ENCODE measurements around the gene GMFB.

The GMFB gene

DNA sequence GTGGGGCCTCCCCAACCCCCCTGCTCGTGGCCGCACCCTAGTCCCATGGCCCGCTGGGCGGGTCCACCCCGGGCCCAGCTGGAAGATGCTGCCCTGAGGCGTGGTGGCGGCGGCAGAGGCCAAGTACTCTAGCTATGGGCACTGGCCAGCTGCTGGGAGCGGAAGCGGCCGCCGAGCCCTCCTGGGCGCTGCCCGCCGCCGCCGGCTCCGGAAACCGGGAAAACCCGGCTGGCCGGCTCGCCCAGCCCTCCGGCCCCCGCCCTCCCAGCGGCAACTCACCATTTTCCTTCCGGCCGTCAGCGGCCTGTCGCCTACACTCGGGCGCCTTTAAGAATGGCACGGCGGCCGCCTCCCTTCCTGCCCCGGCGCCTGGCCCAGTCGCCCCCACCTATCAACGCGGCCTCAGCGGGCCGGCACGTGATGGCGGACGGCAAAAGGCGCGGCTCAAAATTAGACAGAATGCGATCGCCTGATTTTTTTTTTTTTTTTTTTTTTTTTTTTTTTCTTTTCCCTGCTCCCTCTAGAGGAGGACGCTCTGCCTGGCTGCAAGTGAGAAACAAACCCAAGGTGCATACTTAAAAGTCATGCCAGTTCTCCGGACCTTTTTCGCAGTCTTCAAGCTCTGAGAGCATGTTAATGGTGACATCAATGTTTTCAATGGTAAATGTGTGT, at the start of gene GMFB:
GMFB (minus strand) TSS at position 335 of the 672 bp plus-strand sequence; CDS start at position 282, 53 bp downstream.
- Histone ChIP-seq H3K36me3 (ENCODE audit: control insufficient read depth in 1 of 2, insufficient read depth in 2 of 2, low read length in 2 of 2) (peaks cover 0 to 8% of the 10 kb centered on the region in 2 donors), H3K9me3 (ENCODE audit: control insufficient read depth in 1 of 2, low read length in 2 of 2) (no peaks in the 10 kb centered on the region), H3K4me3 (ENCODE audit: low read depth in 1 of 2, low read length in 2 of 2) (peak within 1 kb of the TSS; percentile 92 to 93), H3K27me3 (ENCODE audit: low read depth, low read length) (no peaks in the 10 kb centered on the region), H3K4me1 (ENCODE audit: control insufficient read depth in 1 of 2, insufficient read depth in 2 of 2, low read length in 2 of 2) (peaks cover 0 to 30% of the 10 kb centered on the region in 2 donors), H3K27ac (ENCODE audit: low read length) (peak within 1 kb of the TSS; percentile 98)

DNA sequence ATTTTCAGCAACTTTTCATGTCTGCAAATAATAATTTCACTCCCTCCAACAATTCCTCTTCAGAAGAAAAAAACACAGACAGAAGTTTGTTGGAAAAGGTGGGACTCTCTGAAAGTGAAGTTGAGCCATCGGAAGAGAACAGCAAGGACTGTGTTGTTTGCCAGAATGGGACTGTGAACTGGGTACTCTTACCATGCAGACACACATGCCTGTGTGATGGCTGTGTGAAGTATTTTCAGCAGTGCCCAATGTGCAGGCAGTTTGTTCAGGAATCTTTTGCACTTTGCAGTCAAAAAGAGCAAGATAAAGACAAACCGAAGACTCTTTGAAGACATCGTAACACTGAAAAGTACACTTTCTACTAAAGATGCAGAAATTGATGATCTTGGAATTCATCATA, 49.3 kb upstream of the GMFB start:
- no peak overlapping the region for H3K4me3 ChIP-seq (ENCODE audit: low read depth in 1 of 2, low read length in 2 of 2)

DNA sequence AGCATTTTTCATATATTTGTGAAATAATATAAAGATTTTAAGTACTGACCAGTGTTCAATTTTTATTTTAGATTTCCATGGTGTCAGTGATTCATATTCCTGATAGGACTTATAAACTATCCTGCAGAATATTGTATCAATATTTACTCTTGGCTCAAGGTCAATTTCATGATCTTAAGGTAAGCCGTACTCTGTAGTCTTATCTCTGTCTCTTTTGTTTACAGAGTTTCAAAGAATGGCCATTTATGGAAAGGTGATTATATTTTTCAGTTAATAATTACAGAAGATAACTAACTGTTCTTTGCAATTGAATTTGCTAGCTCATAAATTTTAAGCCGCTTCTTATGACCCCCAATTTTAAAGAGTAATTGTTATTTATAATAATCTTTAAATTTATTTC, 48.9 kb upstream of the GMFB start:
- no peaks in the 10 kb centered on the region for H3K4me1 ChIP-seq (ENCODE audit: control insufficient read depth in 1 of 2, insufficient read depth in 2 of 2, low read length in 2 of 2)
- H3K27me3 ChIP-seq (ENCODE audit: low read depth, low read length) = no peaks in the 10 kb centered on the region
- no peaks in the 10 kb centered on the region for H3K9me3 ChIP-seq (ENCODE audit: control insufficient read depth in 1 of 2, low read length in 2 of 2)
- peaks cover 0 to 7% of the 10 kb centered on the region in 2 donors for H3K36me3 ChIP-seq (ENCODE audit: control insufficient read depth in 1 of 2, insufficient read depth in 2 of 2, low read length in 2 of 2)
- H3K27ac ChIP-seq (ENCODE audit: low read length) = no peak overlapping the region
- no peak overlapping the region for H3K4me3 ChIP-seq (ENCODE audit: low read depth in 1 of 2, low read length in 2 of 2)

More for the DNA sequence above, 49.3 kb upstream of the GMFB start:
- H3K27ac ChIP-seq (ENCODE audit: low read length) = no peak overlapping the region
- H3K9me3 ChIP-seq (ENCODE audit: control insufficient read depth in 1 of 2, low read length in 2 of 2) = no peaks in the 10 kb centered on the region
- H3K4me1 ChIP-seq (ENCODE audit: control insufficient read depth in 1 of 2, insufficient read depth in 2 of 2, low read length in 2 of 2) = no peaks in the 10 kb centered on the region
- H3K36me3 ChIP-seq (ENCODE audit: control insufficient read depth in 1 of 2, insufficient read depth in 2 of 2, low read length in 2 of 2) = peaks cover 0 to 7% of the 10 kb centered on the region in 2 donors
- no peaks in the 10 kb centered on the region for H3K27me3 ChIP-seq (ENCODE audit: low read depth, low read length)

DNA sequence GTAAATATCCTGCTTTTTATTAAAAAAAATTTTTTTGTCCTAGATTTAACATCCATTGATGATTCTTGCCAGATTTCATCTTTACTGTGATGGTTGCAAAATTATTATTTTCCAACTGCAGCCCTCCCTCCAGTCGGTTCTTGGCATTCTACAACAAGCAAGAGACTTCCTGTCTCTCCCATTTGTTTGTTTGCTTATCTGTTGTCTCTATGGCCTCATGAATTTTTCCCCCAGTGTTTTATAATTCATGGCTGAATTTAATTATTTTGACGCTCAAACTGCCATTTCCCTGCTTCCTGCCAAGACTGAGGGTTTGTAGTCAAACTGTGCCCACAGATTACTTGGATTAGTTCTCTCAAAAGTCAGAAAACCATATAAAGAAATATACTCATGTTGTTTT, 46.9 kb upstream of the GMFB start:
- no peaks in the 10 kb centered on the region for H3K9me3 ChIP-seq (ENCODE audit: control insufficient read depth in 1 of 2, low read length in 2 of 2)
- H3K36me3 ChIP-seq (ENCODE audit: control insufficient read depth in 1 of 2, insufficient read depth in 2 of 2, low read length in 2 of 2) = peaks cover 0 to 7% of the 10 kb centered on the region in 2 donors
- H3K4me3 ChIP-seq (ENCODE audit: low read depth in 1 of 2, low read length in 2 of 2) = no peak overlapping the region
- H3K27ac ChIP-seq (ENCODE audit: low read length) = no peak overlapping the region
- H3K27me3 ChIP-seq (ENCODE audit: low read depth, low read length) = no peaks in the 10 kb centered on the region
- no peaks in the 10 kb centered on the region for H3K4me1 ChIP-seq (ENCODE audit: control insufficient read depth in 1 of 2, insufficient read depth in 2 of 2, low read length in 2 of 2)

DNA sequence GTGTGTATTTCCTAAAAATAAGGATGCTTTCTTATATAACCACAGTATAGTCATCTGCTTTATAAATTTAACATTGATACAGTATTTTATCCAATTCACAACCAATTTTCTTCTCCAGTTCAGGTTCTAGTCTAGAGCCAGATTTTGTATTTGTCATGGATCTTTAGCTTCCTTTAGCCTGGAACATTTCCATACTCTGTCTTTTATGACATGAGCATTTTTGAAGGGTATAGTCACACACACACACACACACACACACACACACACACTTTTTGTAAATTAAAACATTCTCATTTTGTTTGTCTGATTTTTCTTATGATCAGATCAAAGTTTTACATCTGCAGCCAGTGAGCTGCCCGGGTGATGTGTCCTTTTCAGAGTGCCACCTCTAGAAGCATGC, 46.3 kb upstream of the GMFB start:
- Histone ChIP-seq H3K27ac (ENCODE audit: low read length) (no peak overlapping the region), H3K36me3 (ENCODE audit: control insufficient read depth in 1 of 2, insufficient read depth in 2 of 2, low read length in 2 of 2) (peaks cover 0 to 7% of the 10 kb centered on the region in 2 donors), H3K9me3 (ENCODE audit: control insufficient read depth in 1 of 2, low read length in 2 of 2) (no peaks in the 10 kb centered on the region), H3K4me1 (ENCODE audit: control insufficient read depth in 1 of 2, insufficient read depth in 2 of 2, low read length in 2 of 2) (no peaks in the 10 kb centered on the region), H3K27me3 (ENCODE audit: low read depth, low read length) (no peaks in the 10 kb centered on the region), H3K4me3 (ENCODE audit: low read depth in 1 of 2, low read length in 2 of 2) (no peak overlapping the region)

DNA sequence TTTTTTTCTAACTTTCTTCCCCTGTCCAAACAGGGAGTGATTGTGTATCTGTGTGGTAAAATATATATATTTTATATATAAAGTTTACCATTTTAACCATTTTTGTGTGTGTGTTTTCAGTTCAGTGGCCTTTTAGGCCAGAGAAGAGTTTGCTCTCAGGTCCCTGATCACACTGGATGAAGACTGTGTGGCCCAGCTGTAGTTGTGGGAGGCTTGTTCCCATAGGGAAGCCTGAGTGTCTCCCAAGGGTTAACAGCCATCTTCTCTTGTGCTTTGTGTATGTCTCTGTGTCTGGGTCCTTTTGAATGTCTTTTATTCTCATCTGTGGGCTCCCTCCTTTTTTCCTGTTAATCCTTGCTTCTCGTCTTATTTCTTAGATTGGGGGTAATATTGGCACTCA, 44.3 kb upstream of the GMFB start:
- Histone ChIP-seq H3K4me1 (ENCODE audit: control insufficient read depth in 1 of 2, insufficient read depth in 2 of 2, low read length in 2 of 2) (no peaks in the 10 kb centered on the region), H3K4me3 (ENCODE audit: low read depth in 1 of 2, low read length in 2 of 2) (no peak overlapping the region), H3K9me3 (ENCODE audit: control insufficient read depth in 1 of 2, low read length in 2 of 2) (no peaks in the 10 kb centered on the region), H3K27me3 (ENCODE audit: low read depth, low read length) (no peaks in the 10 kb centered on the region), H3K27ac (ENCODE audit: low read length) (no peak overlapping the region), H3K36me3 (ENCODE audit: control insufficient read depth in 1 of 2, insufficient read depth in 2 of 2, low read length in 2 of 2) (peaks cover 0 to 2% of the 10 kb centered on the region in 2 donors)

DNA sequence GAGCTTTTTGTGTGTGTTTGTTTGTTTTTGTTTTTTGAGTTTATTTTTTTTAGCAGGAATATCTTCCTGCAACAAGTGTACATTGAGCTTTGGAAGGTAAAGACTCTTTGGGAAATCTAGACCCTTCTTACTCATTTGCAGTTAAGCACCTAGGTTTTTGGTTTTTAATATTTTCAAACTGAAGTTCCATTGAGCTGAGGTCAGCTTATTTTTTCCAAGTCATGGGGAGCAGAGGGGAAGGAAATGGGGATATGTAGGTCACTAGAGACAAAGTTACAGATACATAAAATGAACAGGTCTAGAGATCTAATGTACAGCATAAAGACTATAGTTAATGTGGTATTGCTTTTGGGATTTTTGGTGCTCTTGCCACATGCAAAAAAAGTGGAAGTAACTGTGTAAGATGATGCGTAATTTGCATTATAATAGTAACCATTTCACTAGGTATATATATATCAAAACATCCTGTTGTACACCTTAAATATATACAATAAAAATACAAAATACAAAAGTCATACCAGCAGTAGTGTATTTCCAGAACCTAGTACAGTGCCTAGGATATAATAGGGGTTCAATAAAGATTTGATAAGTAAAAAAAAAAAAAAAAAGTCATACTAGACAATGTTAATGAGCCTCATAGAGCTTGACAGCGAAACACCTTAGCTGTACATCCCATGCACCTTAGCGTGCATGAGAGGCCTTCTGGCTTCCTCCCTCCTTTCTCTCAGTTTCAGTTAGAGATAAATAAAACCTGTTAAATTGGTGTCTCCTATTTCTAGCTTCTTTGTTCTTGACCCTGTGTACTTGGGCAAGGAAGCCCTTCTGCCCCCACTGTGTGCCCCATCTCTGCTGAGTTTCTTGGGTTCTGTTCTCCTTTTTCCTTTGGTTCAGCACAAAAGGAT, 43.6 kb upstream of the GMFB start:
- Histone ChIP-seq H3K4me3 (ENCODE audit: low read depth in 1 of 2, low read length in 2 of 2) (no peak overlapping the region), H3K27ac (ENCODE audit: low read length) (no peak overlapping the region), H3K27me3 (ENCODE audit: low read depth, low read length) (no peaks in the 10 kb centered on the region), H3K36me3 (ENCODE audit: control insufficient read depth in 1 of 2, insufficient read depth in 2 of 2, low read length in 2 of 2) (no peaks in the 10 kb centered on the region), H3K4me1 (ENCODE audit: control insufficient read depth in 1 of 2, insufficient read depth in 2 of 2, low read length in 2 of 2) (no peaks in the 10 kb centered on the region), H3K9me3 (ENCODE audit: control insufficient read depth in 1 of 2, low read length in 2 of 2) (no peaks in the 10 kb centered on the region)

DNA sequence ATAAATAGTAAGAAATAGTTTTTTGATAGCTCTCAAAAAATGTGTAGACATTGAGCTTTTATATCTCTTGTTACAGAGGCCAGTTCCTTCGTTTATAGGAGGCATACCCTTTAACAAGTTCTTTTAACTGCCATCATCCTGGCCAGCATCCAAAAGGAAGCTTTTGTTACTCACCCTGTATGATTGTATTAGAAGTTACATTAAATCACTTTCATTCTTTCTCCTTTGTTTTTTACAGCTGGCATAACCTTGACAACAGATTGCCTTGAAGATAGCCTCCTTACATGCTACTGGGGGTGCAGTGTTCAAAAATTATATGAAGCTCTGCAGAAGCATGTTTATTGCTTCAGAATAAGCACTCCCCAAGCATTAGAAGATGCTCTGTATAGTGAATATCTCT, 41.0 kb upstream of the GMFB start:
- no peaks in the 10 kb centered on the region for H3K4me1 ChIP-seq (ENCODE audit: control insufficient read depth in 1 of 2, insufficient read depth in 2 of 2, low read length in 2 of 2)
- no peak overlapping the region for H3K27ac ChIP-seq (ENCODE audit: low read length)
- H3K27me3 ChIP-seq (ENCODE audit: low read depth, low read length) = no peaks in the 10 kb centered on the region
- H3K4me3 ChIP-seq (ENCODE audit: low read depth in 1 of 2, low read length in 2 of 2) = no peak overlapping the region
- H3K9me3 ChIP-seq (ENCODE audit: control insufficient read depth in 1 of 2, low read length in 2 of 2) = no peaks in the 10 kb centered on the region
- H3K36me3 ChIP-seq (ENCODE audit: control insufficient read depth in 1 of 2, insufficient read depth in 2 of 2, low read length in 2 of 2) = peaks cover 4 to 6% of the 10 kb centered on the region in 2 donors

DNA sequence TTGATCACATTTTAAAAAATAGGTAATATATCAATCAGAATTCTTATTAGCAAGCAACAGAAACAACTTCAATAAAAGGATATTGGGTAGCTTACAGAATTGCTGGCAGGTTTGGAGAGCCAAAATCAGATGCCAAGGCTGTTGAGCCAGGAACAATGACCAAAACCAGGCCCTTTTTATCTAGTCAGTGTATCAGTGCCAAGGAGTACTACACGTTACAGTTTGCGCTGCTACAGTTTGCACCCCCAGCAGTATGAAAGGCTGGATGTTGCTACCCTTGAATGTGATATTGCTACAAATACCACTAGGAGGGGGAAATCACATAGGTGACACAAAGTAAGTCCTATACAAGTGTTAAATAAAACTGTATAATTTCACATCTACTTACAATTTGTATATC, 40.2 kb upstream of the GMFB start:
- no peak overlapping the region for H3K4me3 ChIP-seq (ENCODE audit: low read depth in 1 of 2, low read length in 2 of 2)
- H3K4me1 ChIP-seq (ENCODE audit: control insufficient read depth in 1 of 2, insufficient read depth in 2 of 2, low read length in 2 of 2) = no peaks in the 10 kb centered on the region
- H3K27me3 ChIP-seq (ENCODE audit: low read depth, low read length) = no peaks in the 10 kb centered on the region
- peaks cover 10% of the 10 kb centered on the region in 2 donors for H3K36me3 ChIP-seq (ENCODE audit: control insufficient read depth in 1 of 2, insufficient read depth in 2 of 2, low read length in 2 of 2)
- H3K9me3 ChIP-seq (ENCODE audit: control insufficient read depth in 1 of 2, low read length in 2 of 2) = no peaks in the 10 kb centered on the region
- no peak overlapping the region for H3K27ac ChIP-seq (ENCODE audit: low read length)

DNA sequence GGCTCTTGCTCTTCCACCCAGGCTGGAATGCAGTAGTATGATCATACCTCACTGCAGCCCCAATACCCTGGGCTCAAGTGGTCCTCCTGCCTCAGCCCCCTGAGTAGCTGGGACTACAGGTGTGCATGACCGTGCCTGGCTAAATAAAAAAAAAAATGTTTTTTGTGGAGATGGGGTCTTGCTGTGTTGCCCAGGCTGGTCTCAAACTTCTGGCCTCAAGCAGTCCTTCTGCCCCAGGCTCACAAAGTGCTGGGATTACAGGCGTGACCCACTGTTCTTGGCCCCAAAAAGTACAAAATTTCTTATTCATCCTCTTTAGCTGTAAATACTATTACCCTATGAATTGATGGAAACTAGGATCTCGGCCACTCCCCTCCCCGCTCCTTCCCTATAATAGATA, 35.6 kb upstream of the GMFB start:
- Histone ChIP-seq H3K9me3 (ENCODE audit: control insufficient read depth in 1 of 2, low read length in 2 of 2) (no peaks in the 10 kb centered on the region), H3K36me3 (ENCODE audit: control insufficient read depth in 1 of 2, insufficient read depth in 2 of 2, low read length in 2 of 2) (peaks cover 24% of the 10 kb centered on the region in 2 donors), H3K27ac (ENCODE audit: low read length) (no peak overlapping the region)

DNA sequence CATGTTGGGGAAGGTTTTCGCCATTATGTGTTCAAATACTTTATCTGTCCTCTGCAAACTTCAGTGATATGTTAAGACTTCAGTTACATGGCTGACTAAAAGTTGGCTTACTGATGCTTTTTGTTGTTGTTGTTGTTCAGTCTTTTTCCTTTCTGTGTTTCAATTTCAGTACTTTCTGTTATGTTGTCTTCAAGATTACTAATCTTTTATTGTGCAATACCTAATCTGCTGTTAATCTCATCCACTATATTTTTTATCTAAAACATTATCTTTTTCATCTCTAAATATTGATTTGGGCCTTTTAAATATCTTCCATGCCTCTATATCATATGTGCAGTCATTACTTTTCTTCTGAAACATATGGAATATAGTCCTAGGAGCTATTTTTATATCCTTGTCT, 27.9 kb upstream of the GMFB start:
- Histone ChIP-seq H3K27me3 (ENCODE audit: low read depth, low read length) (no peaks in the 10 kb centered on the region), H3K4me1 (ENCODE audit: control insufficient read depth in 1 of 2, insufficient read depth in 2 of 2, low read length in 2 of 2) (peaks cover 0 to 10% of the 10 kb centered on the region in 2 donors), H3K4me3 (ENCODE audit: low read depth in 1 of 2, low read length in 2 of 2) (no peak overlapping the region), H3K9me3 (ENCODE audit: control insufficient read depth in 1 of 2, low read length in 2 of 2) (no peaks in the 10 kb centered on the region), H3K36me3 (ENCODE audit: control insufficient read depth in 1 of 2, insufficient read depth in 2 of 2, low read length in 2 of 2) (peaks cover 0 to 8% of the 10 kb centered on the region in 2 donors), H3K27ac (ENCODE audit: low read length) (no peak overlapping the region)

More for the DNA sequence above, 35.6 kb upstream of the GMFB start:
- H3K4me1 ChIP-seq (ENCODE audit: control insufficient read depth in 1 of 2, insufficient read depth in 2 of 2, low read length in 2 of 2) = no peaks in the 10 kb centered on the region
- H3K27me3 ChIP-seq (ENCODE audit: low read depth, low read length) = no peaks in the 10 kb centered on the region
- H3K4me3 ChIP-seq (ENCODE audit: low read depth in 1 of 2, low read length in 2 of 2) = no peak overlapping the region
